Breast epithelium (tissue), 4 donors: ENCODE measurements around the gene PSMG1. TPM values are rescaled to one million over a fixed set of nuclear protein-coding genes. Genes with fewer than 3 reads are reported as not detected.
A peak's percentile ranks its signal among the peaks of the same experiment; 100 is the strongest.
"Not testable (repeated sequence)": the region's sequence is repeated elsewhere in the genome, so short reads cannot be mapped to it uniquely, and the experiment has no call there.

ENCODE experiments used
- DNase-seq, 2 donors: peaks; one replicate each; pipeline ENCODE4 v3.0.0-alpha.2; 2019; ENCODE audit warnings: low spot score in 2 of 2
- H3K27ac ChIP-seq, 2 donors: fragments of 200-600 bp; sonication (generic) in 1 of 2; one replicate each; pipeline ENCODE4 v1.5.1; 2016 to 2019; ENCODE audit warnings: mild to moderate bottlenecking in 1 of 2
- H3K27me3 ChIP-seq, 2 donors: fragments of 200-600 bp; sonication (generic) in 1 of 2; one replicate each; pipeline versions ENCODE4 v1.5.1 to v1.6.0; 2017 to 2019; ENCODE audit warnings: control low read depth in 1 of 2, mild to moderate bottlenecking in 1 of 2
- H3K36me3 ChIP-seq: fragments of 200-600 bp; one replicate; pipeline ENCODE4 v1.5.1; 2019
- H3K4me1 ChIP-seq, 2 donors: fragments of 200-600 bp; sonication (generic); one replicate each; pipeline ENCODE4 v1.5.1; 2016 to 2019; ENCODE audit warnings: control low read depth in 1 of 2
- H3K4me3 ChIP-seq, 3 donors: fragments of 200-600 bp; sonication (generic); 1 replicate in 2 of 3; 2 replicates in 1 of 3; pipeline ENCODE4 v1.5.1; 2016 to 2019; ENCODE audit warnings: mild to moderate bottlenecking in 3 of 3, moderate library complexity in 2 of 3
- H3K9me3 ChIP-seq, 2 donors: fragments of 200-600 bp; sonication (generic) in 1 of 2; one replicate each; pipeline ENCODE4 v1.5.1; 2016 to 2019; ENCODE audit warnings: control low read depth in 1 of 2
- CTCF ChIP-seq, 3 donors: fragments of 450-650 bp; IDR thresholded peaks; one replicate each; pipeline ENCODE4 v1.5.1; 2016 to 2017; ENCODE audit warnings: antibody characterized with exemption in 3 of 3, mild to moderate bottlenecking in 3 of 3, moderate library complexity in 3 of 3
- POLR2A ChIP-seq: fragments of 450-650 bp; IDR thresholded peaks from one replicate; pipeline ENCODE4 v1.6.1; 2016; ENCODE audit warnings: antibody characterized with exemption, mild to moderate bottlenecking, moderate library complexity
- POLR2AphosphoS5 ChIP-seq, 3 donors: sonication (generic); formaldehyde crosslinking; IDR thresholded peaks; one replicate each; pipeline ENCODE4 v1.6.1; 2017; ENCODE audit warnings: antibody characterized with exemption in 3 of 3
- intact Hi-C: fragments of 100-400 bp; cut with DNase I; formaldehyde crosslinking; loops from one replicate; pipeline ENCODE4 v1.15.1; 2023; ENCODE audit warnings: low total_unique reads
- total RNA-seq, 3 donors: library from RNA; depleted of rRNA; stranded (reverse); fragments of >200 nt; gene quantifications; one replicate each; pipeline ENCODE4 v1.1.0, GENCODE V29; 2016

Gene PSMG1
- total RNA-seq, 3 donors from 2014 or later, result 19.7 to 25.9 (median 24.7) TPM

- no peaks in the 10 kb centered on the region for H3K4me1 ChIP-seq
- no peak overlapping the region for H3K4me3 ChIP-seq
- intact Hi-C loops, result no loop called here
- H3K36me3 ChIP-seq, result no peaks in the 10 kb centered on the region
- DNase-seq, result no peak
- TF ChIP-seq POLR2AphosphoS5 (IDR thresholded peaks at IDR 0.05) (no peak), CTCF (IDR thresholded peaks at IDR 0.05) (no peak), POLR2A (no peak)
- no peaks in the 10 kb centered on the region for H3K9me3 ChIP-seq
- no peaks in the 10 kb centered on the region for H3K27me3 ChIP-seq
- H3K27ac ChIP-seq, result no peak overlapping the region
These were observed 40.3 kb downstream of the PSMG1 start for GRCh38 chr21:39142972-39143371.

GRCh38 chr21:39141502-39141901 lies 41.7 kb downstream of the PSMG1 start:
- H3K4me1 ChIP-seq, result no peaks in the 10 kb centered on the region
- H3K4me3 ChIP-seq, result no peak overlapping the region
- TF ChIP-seq CTCF (IDR thresholded peaks at IDR 0.05) (no peak), POLR2AphosphoS5 (IDR thresholded peaks at IDR 0.05) (no peak), POLR2A (no peak)
- H3K9me3 ChIP-seq, result no peaks in the 10 kb centered on the region
- H3K36me3 ChIP-seq, result no peaks in the 10 kb centered on the region
- DNase-seq, result no peak
- intact Hi-C loops, result no loop called here
- H3K27me3 ChIP-seq, result no peaks in the 10 kb centered on the region
- H3K27ac ChIP-seq, result no peak overlapping the region

GRCh38 chr21:39137248-39138178 lies 45.7 kb downstream of the PSMG1 start:
- no peak for TF ChIP-seq CTCF (IDR thresholded peaks at IDR 0.05)
- TF ChIP-seq POLR2AphosphoS5 (IDR thresholded peaks at IDR 0.05), result no peak
- TF ChIP-seq POLR2A, result no peak
- H3K4me3 ChIP-seq, result no peak overlapping the region
- no peaks in the 10 kb centered on the region for H3K4me1 ChIP-seq
- no peaks in the 10 kb centered on the region for H3K9me3 ChIP-seq
- DNase-seq, result no peak
- H3K27me3 ChIP-seq, result no peaks in the 10 kb centered on the region
- H3K36me3 ChIP-seq, result no peaks in the 10 kb centered on the region
- intact Hi-C loops, result no loop called here
- H3K27ac ChIP-seq, result peak overlapping the region; percentile 20 to 56

- Histone ChIP-seq H3K36me3 (no peaks in the 10 kb centered on the region), H3K27ac (peak overlapping the region in 1 of 2 donors; percentile 20), H3K4me3 (no peak overlapping the region), H3K4me1 (no peaks in the 10 kb centered on the region), H3K27me3 (no peaks in the 10 kb centered on the region), H3K9me3 (no peaks in the 10 kb centered on the region)
- intact Hi-C loops, result no loop called here
- TF ChIP-seq POLR2A (no peak), POLR2AphosphoS5 (IDR thresholded peaks at IDR 0.05) (no peak), CTCF (IDR thresholded peaks at IDR 0.05) (no peak)
- DNase-seq, result no peak
These were observed 46.5 kb downstream of the PSMG1 start for GRCh38 chr21:39136711-39137110.

GRCh38 chr21:39136138-39136537 lies 47.1 kb downstream of the PSMG1 start:
- DNase-seq, H3K27me3 ChIP-seq, H3K9me3 ChIP-seq, H3K4me1 ChIP-seq, H3K4me3 ChIP-seq, H3K36me3 ChIP-seq, intact Hi-C loops, H3K27ac ChIP-seq: not testable (repeated sequence)
